ENCODE results near the gene PPP2R2B.

GRCh38 chr5:146788898-146789297 lies 89.7 kb downstream of the PPP2R2B start:
- TF ChIP-seq POLR2A (IDR thresholded peaks at IDR 0.05) (no peak), CTCF (IDR thresholded peaks at IDR 0.05) (no peak)

Data from Peyer's patch (tissue), 4 donors.